Measurements from ENCODE around the gene CBR4. TPM values are rescaled to one million over a fixed set of nuclear protein-coding genes. Genes with fewer than 3 reads are reported as not detected.
A peak's percentile ranks its signal among the peaks of the same experiment; 100 is the strongest.

Gene CBR4
- total RNA-seq = 18.9 and 20.9 TPM in 2 replicates

GRCh38 chr4:169010125-169011023 lies at the start of gene CBR4:
Gene CBR4, minus strand, starts transcription at chr4:169010255. Its CDS starts 166 bp downstream, at chr4:169010089.
- Mint-ChIP-seq H3K27me3 (ENCODE audit: insufficient read depth) (peaks cover 6% of the 10 kb centered on the region), H3K4me3 (peak within 1 kb of the TSS; percentile 93), H3K9me3 (no peaks in the 10 kb centered on the region), H3K27ac (peak within 1 kb of the TSS; percentile 96), H3K4me1 (ENCODE audit: low read depth) (peaks cover 46% of the 10 kb centered on the region), H3K36me3 (ENCODE audit: low read depth) (peaks cover 6% of the 10 kb centered on the region)
- intact Hi-C loops (cut with micrococcal nuclease) = loop anchor here (1.0 to 10.0 kb wide), 10 partner anchors 179 to 1017 kb away; partner anchors contain the start of genes DDX60, DDX60L, HPF1 and NEK1
- peak; percentile 94 for DNase-seq (ENCODE audit: low spot score)

- H3K36me3 Mint-ChIP-seq (ENCODE audit: low read depth) = no peaks in the 10 kb centered on the region
- H3K27ac Mint-ChIP-seq = no peak overlapping the region
- intact Hi-C loops (cut with micrococcal nuclease) = no loop called here
- no peaks in the 10 kb centered on the region for H3K9me3 Mint-ChIP-seq
- H3K27me3 Mint-ChIP-seq (ENCODE audit: insufficient read depth) = peaks cover 3% of the 10 kb centered on the region
- no peak for DNase-seq (ENCODE audit: low spot score)
- no peaks in the 10 kb centered on the region for H3K4me1 Mint-ChIP-seq (ENCODE audit: low read depth)
- H3K4me3 Mint-ChIP-seq = no peak overlapping the region
Measured at GRCh38 chr4:169059306-169060211, 49.5 kb upstream of the CBR4 start.

- H3K4me1 Mint-ChIP-seq (ENCODE audit: low read depth) = no peaks in the 10 kb centered on the region
- no peaks in the 10 kb centered on the region for H3K36me3 Mint-ChIP-seq (ENCODE audit: low read depth)
- intact Hi-C loops (cut with micrococcal nuclease) = no loop called here
- no peak for DNase-seq (ENCODE audit: low spot score)
- no peak overlapping the region for H3K27ac Mint-ChIP-seq
- H3K4me3 Mint-ChIP-seq = no peak overlapping the region
- H3K9me3 Mint-ChIP-seq = no peaks in the 10 kb centered on the region
- peaks cover 6% of the 10 kb centered on the region for H3K27me3 Mint-ChIP-seq (ENCODE audit: insufficient read depth)
Measured at GRCh38 chr4:169058312-169058711, 48.3 kb upstream of the CBR4 start.

GRCh38 chr4:169054879-169055278 lies 44.8 kb upstream of the CBR4 start:
- no peaks in the 10 kb centered on the region for H3K36me3 Mint-ChIP-seq (ENCODE audit: low read depth)
- no peak overlapping the region for H3K4me3 Mint-ChIP-seq

GRCh38 chr4:169052594-169052945 lies 42.5 kb upstream of the CBR4 start:
- Mint-ChIP-seq H3K36me3 (ENCODE audit: low read depth) (no peaks in the 10 kb centered on the region), H3K9me3 (no peaks in the 10 kb centered on the region), H3K27me3 (ENCODE audit: insufficient read depth) (peaks cover 10% of the 10 kb centered on the region), H3K27ac (no peak overlapping the region), H3K4me3 (no peak overlapping the region), H3K4me1 (ENCODE audit: low read depth) (no peaks in the 10 kb centered on the region)
- no peak for DNase-seq (ENCODE audit: low spot score)
- intact Hi-C loops (cut with micrococcal nuclease) = no loop called here

More at GRCh38 chr4:169054879-169055278, 44.8 kb upstream of the CBR4 start:
- no peak for DNase-seq (ENCODE audit: low spot score)
- H3K9me3 Mint-ChIP-seq = no peaks in the 10 kb centered on the region
- H3K27ac Mint-ChIP-seq = no peak overlapping the region
- intact Hi-C loops (cut with micrococcal nuclease) = no loop called here
- no peaks in the 10 kb centered on the region for H3K4me1 Mint-ChIP-seq (ENCODE audit: low read depth)
- H3K27me3 Mint-ChIP-seq (ENCODE audit: insufficient read depth) = peaks cover 10% of the 10 kb centered on the region

GRCh38 chr4:169051761-169052593 lies 41.9 kb upstream of the CBR4 start:
- intact Hi-C loops (cut with micrococcal nuclease) = no loop called here
- Mint-ChIP-seq H3K27ac (no peak overlapping the region), H3K9me3 (no peaks in the 10 kb centered on the region), H3K4me3 (no peak overlapping the region), H3K27me3 (ENCODE audit: insufficient read depth) (peaks cover 10% of the 10 kb centered on the region), H3K4me1 (ENCODE audit: low read depth) (no peaks in the 10 kb centered on the region), H3K36me3 (ENCODE audit: low read depth) (no peaks in the 10 kb centered on the region)
- DNase-seq (ENCODE audit: low spot score) = no peak

GRCh38 chr4:169050881-169051760 lies 41.1 kb upstream of the CBR4 start:
- no peaks in the 10 kb centered on the region for H3K4me1 Mint-ChIP-seq (ENCODE audit: low read depth)
- H3K36me3 Mint-ChIP-seq (ENCODE audit: low read depth) = no peaks in the 10 kb centered on the region
- H3K4me3 Mint-ChIP-seq = no peak overlapping the region
- no peaks in the 10 kb centered on the region for H3K9me3 Mint-ChIP-seq
- intact Hi-C loops (cut with micrococcal nuclease) = no loop called here
- H3K27me3 Mint-ChIP-seq (ENCODE audit: insufficient read depth) = peaks cover 10% of the 10 kb centered on the region
- DNase-seq (ENCODE audit: low spot score) = no peak
- no peak overlapping the region for H3K27ac Mint-ChIP-seq

GRCh38 chr4:169050284-169050683 lies 40.2 kb upstream of the CBR4 start:
- H3K4me3 Mint-ChIP-seq = no peak overlapping the region
- H3K36me3 Mint-ChIP-seq (ENCODE audit: low read depth) = no peaks in the 10 kb centered on the region
- H3K27ac Mint-ChIP-seq = no peak overlapping the region

GRCh38 chr4:169048868-169049414 lies 38.9 kb upstream of the CBR4 start:
- Mint-ChIP-seq H3K27me3 (ENCODE audit: insufficient read depth) (peaks cover 8% of the 10 kb centered on the region), H3K27ac (no peak overlapping the region), H3K36me3 (ENCODE audit: low read depth) (no peaks in the 10 kb centered on the region), H3K4me3 (no peak overlapping the region), H3K4me1 (ENCODE audit: low read depth) (no peaks in the 10 kb centered on the region), H3K9me3 (no peaks in the 10 kb centered on the region)
- DNase-seq (ENCODE audit: low spot score) = no peak
- intact Hi-C loops (cut with micrococcal nuclease) = no loop called here

More at GRCh38 chr4:169050284-169050683, 40.2 kb upstream of the CBR4 start:
- Mint-ChIP-seq H3K4me1 (ENCODE audit: low read depth) (no peaks in the 10 kb centered on the region), H3K27me3 (ENCODE audit: insufficient read depth) (peaks cover 8% of the 10 kb centered on the region), H3K9me3 (no peaks in the 10 kb centered on the region)
- intact Hi-C loops (cut with micrococcal nuclease) = no loop called here
- DNase-seq (ENCODE audit: low spot score) = no peak

- intact Hi-C loops (cut with micrococcal nuclease) = no loop called here
- Mint-ChIP-seq H3K27ac (no peak overlapping the region), H3K27me3 (ENCODE audit: insufficient read depth) (peaks cover 5% of the 10 kb centered on the region), H3K9me3 (no peaks in the 10 kb centered on the region), H3K4me3 (no peak overlapping the region), H3K36me3 (ENCODE audit: low read depth) (no peaks in the 10 kb centered on the region), H3K4me1 (ENCODE audit: low read depth) (no peaks in the 10 kb centered on the region)
- DNase-seq (ENCODE audit: low spot score) = no peak
Measured at GRCh38 chr4:169047956-169048355, 37.9 kb upstream of the CBR4 start.

- Mint-ChIP-seq H3K27me3 (ENCODE audit: insufficient read depth) (peaks cover 3% of the 10 kb centered on the region), H3K36me3 (ENCODE audit: low read depth) (no peaks in the 10 kb centered on the region), H3K4me1 (ENCODE audit: low read depth) (no peaks in the 10 kb centered on the region), H3K27ac (no peak overlapping the region), H3K4me3 (no peak overlapping the region), H3K9me3 (no peaks in the 10 kb centered on the region)
- intact Hi-C loops (cut with micrococcal nuclease) = no loop called here
- DNase-seq (ENCODE audit: low spot score) = no peak
Measured at GRCh38 chr4:169045862-169046584, 36.0 kb upstream of the CBR4 start.

All from activated T-helper 1 cell treated with anti-CD3 and anti-CD28 coated beads, Interleukin-12 subunit alpha, Interleukin-12 subunit beta, Interleukin-2, Interleukin-4 antibody, amounts not matched to agents 30 ng/mL and 10 ng/mL and 1 ng/mL, durations not matched to agents 14 hours and 24 hours and 36 hours (primary cell).